Thymus (tissue), 11 donors: Measurements from ENCODE around the gene IL11RA. TPM values are rescaled to one million over a fixed set of nuclear protein-coding genes. Genes with fewer than 3 reads are reported as not detected.
A peak's percentile ranks its signal among the peaks of the same experiment; 100 is the strongest.
"Not testable (repeated sequence)": the region's sequence is repeated elsewhere in the genome, so short reads cannot be mapped to it uniquely, and the experiment has no call there.

Experiments
- DNase-seq, 9 donors: peaks; one replicate each; pipeline ENCODE4 v3.0.0-alpha.2; 2013; ENCODE audit warnings: low spot score in 9 of 9, low read depth in 6 of 9, missing footprints in 1 of 9
- H3K27ac ChIP-seq, 2 donors: one replicate each; pipeline ENCODE4 v1.5.1; 2013; ENCODE audit warnings: control low read depth in 1 of 2, low read depth in 1 of 2, low read length in 1 of 2, mild to moderate bottlenecking in 1 of 2, moderate library complexity in 1 of 2
- H3K27me3 ChIP-seq, 2 donors: one replicate each; pipeline ENCODE4 v1.5.1; 2013; ENCODE audit warnings: low read length in 1 of 2; ENCODE audit not compliant: control insufficient read depth in 2 of 2, insufficient read depth in 1 of 2
- H3K36me3 ChIP-seq, 2 donors: one replicate each; pipeline ENCODE4 v1.5.1; 2013; ENCODE audit warnings: low read length in 1 of 2, mild to moderate bottlenecking in 1 of 2, moderate library complexity in 1 of 2; ENCODE audit not compliant: control insufficient read depth in 2 of 2, insufficient read depth in 2 of 2
- H3K4me1 ChIP-seq, 2 donors: one replicate each; pipeline ENCODE4 v1.5.1; 2013; ENCODE audit warnings: low read length in 2 of 2; ENCODE audit not compliant: control insufficient read depth in 2 of 2, insufficient read depth in 2 of 2
- H3K4me3 ChIP-seq, 2 donors: one replicate each; pipeline ENCODE4 v1.5.1; 2013; ENCODE audit warnings: low read length in 2 of 2, control low read depth in 1 of 2, mild to moderate bottlenecking in 1 of 2
- H3K9me3 ChIP-seq, 2 donors: one replicate each; pipeline ENCODE4 v1.5.1; 2013; ENCODE audit warnings: low read length in 1 of 2, mild to moderate bottlenecking in 1 of 2; ENCODE audit not compliant: control insufficient read depth in 2 of 2, insufficient read depth in 1 of 2
- WGBS: extraction: QIAGEN DNeasy Blood & Tissue Kit; methylation state at CpG from one replicate; pipeline ENCODE4 v1.1.7; 2013; 5-methylcytosine and 5-hydroxymethylcytosine counted together
- polyA plus RNA-seq: library from polyadenylated mRNA; stranded (reverse); fragments of 200-250 nt; gene quantifications from one replicate; pipeline ENCODE4 v1.2.3, GENCODE V29; 2013
- total RNA-seq: library from RNA; stranded (reverse); fragments of 120-200 nt; gene quantifications from one replicate; pipeline ENCODE4 v1.2.4, GENCODE V29; 2013
- donor health status: healthy.

Gene IL11RA
- total and polyA plus RNA-seq, 2 donors, result 12.6 to 52.8 TPM

- WGBS, result 94% methylated on average over 14 of the region's 14 CpGs
- H3K9me3 ChIP-seq, result peaks cover 0 to 3% of the 10 kb centered on the region in 2 donors
- no peak for DNase-seq
- no peak overlapping the region for H3K4me3 ChIP-seq
- H3K4me1 ChIP-seq, result peaks cover 14 to 24% of the 10 kb centered on the region in 2 donors
- no peak overlapping the region for H3K27ac ChIP-seq
- H3K27me3 ChIP-seq, result peaks cover 3 to 13% of the 10 kb centered on the region in 2 donors
- peaks cover 8 to 9% of the 10 kb centered on the region in 2 donors for H3K36me3 ChIP-seq
Measured at GRCh38 chr9:34635556-34635955, 16.4 kb upstream of the IL11RA start.

- peak overlapping the region; percentile 69 to 73 for H3K4me3 ChIP-seq
- 12% methylated on average over 23 of the region's 23 CpGs for WGBS
- H3K9me3 ChIP-seq, result peaks cover 0 to 3% of the 10 kb centered on the region in 2 donors
- peak overlapping the region in 1 of 2 donors; percentile 70 for H3K27ac ChIP-seq
- H3K27me3 ChIP-seq, result no peaks in the 10 kb centered on the region
- H3K36me3 ChIP-seq, result peaks cover 8 to 9% of the 10 kb centered on the region in 2 donors
- peaks cover 14 to 24% of the 10 kb centered on the region in 2 donors for H3K4me1 ChIP-seq
- DNase-seq, result peak in 2 of 9 donors; percentile 19 to 24
Measured at GRCh38 chr9:34636791-34637355, 15.1 kb upstream of the IL11RA start.

GRCh38 chr9:34637356-34638137 is 14.4 kb upstream of the IL11RA start, which contains the start of gene SIGMAR1:
Gene SIGMAR1 (minus strand): TSS chr9:34637787. CDS start chr9:34637697, 90 bp downstream.
- Histone ChIP-seq H3K36me3 (peaks cover 8 to 9% of the 10 kb centered on the region in 2 donors), H3K9me3 (peaks cover 0 to 3% of the 10 kb centered on the region in 2 donors), H3K4me1 (peaks cover 14 to 24% of the 10 kb centered on the region in 2 donors), H3K4me3 (peak within 1 kb of the TSS; percentile 69 to 73), H3K27ac (peak within 1 kb of the TSS; percentile 81 to 89), H3K27me3 (no peaks in the 10 kb centered on the region)
- under 1% methylated on average over 74 of the region's 74 CpGs for WGBS
- peak; percentile 77 to 97 (median 93) for DNase-seq

- H3K4me3 ChIP-seq, result peak overlapping the region; percentile 69 to 73
- peaks cover 0 to 3% of the 10 kb centered on the region in 2 donors for H3K9me3 ChIP-seq
- no peak for DNase-seq
- H3K36me3 ChIP-seq, result peaks cover 8 to 9% of the 10 kb centered on the region in 2 donors
- 33% methylated on average over 7 of the region's 7 CpGs for WGBS
- no peaks in the 10 kb centered on the region for H3K27me3 ChIP-seq
- H3K27ac ChIP-seq, result peak overlapping the region; percentile 81 to 89
- peaks cover 14 to 24% of the 10 kb centered on the region in 2 donors for H3K4me1 ChIP-seq
Measured at GRCh38 chr9:34638138-34638445, 13.9 kb upstream of the IL11RA start.

GRCh38 chr9:34639322-34639721 is 12.7 kb upstream of the IL11RA start:
- not testable (repeated sequence) for H3K9me3 ChIP-seq, H3K27ac ChIP-seq, H3K36me3 ChIP-seq, DNase-seq, H3K27me3 ChIP-seq, H3K4me3 ChIP-seq
- peaks cover 14 to 24% of the 10 kb centered on the region in 2 donors for H3K4me1 ChIP-seq
- WGBS, result 86% methylated on average over 8 of the region's 8 CpGs

GRCh38 chr9:34642679-34643078 is 9.3 kb upstream of the IL11RA start:
- DNase-seq, result no peak
- WGBS, result 92% methylated on average over 1 of the region's 1 CpG
- H3K4me3 ChIP-seq, result no peak overlapping the region
- H3K36me3 ChIP-seq, result no peaks in the 10 kb centered on the region
- H3K27me3 ChIP-seq, result no peaks in the 10 kb centered on the region
- no peak overlapping the region for H3K27ac ChIP-seq
- H3K4me1 ChIP-seq, result peaks cover 12 to 21% of the 10 kb centered on the region in 2 donors
- H3K9me3 ChIP-seq, result peaks cover 0 to 3% of the 10 kb centered on the region in 2 donors

- Histone ChIP-seq H3K27ac (no peak overlapping the region), H3K9me3 (no peaks in the 10 kb centered on the region), H3K27me3 (no peaks in the 10 kb centered on the region), H3K4me1 (peaks cover 9 to 19% of the 10 kb centered on the region in 2 donors), H3K4me3 (no peak overlapping the region), H3K36me3 (peaks cover 14 to 19% of the 10 kb centered on the region in 2 donors)
- no peak for DNase-seq
Measured at GRCh38 chr9:34644766-34645314, 7.1 kb upstream of the IL11RA start.

GRCh38 chr9:34646211-34647083 is 5.5 kb upstream of the IL11RA start, which contains the start of gene GALT:
Gene GALT (plus strand): TSS chr9:34646675. CDS start chr9:34646705, 30 bp downstream.
- Histone ChIP-seq H3K36me3 (peaks cover 14 to 35% of the 10 kb centered on the region in 2 donors), H3K27ac (peak within 1 kb of the TSS; percentile 73 to 89), H3K9me3 (no peaks in the 10 kb centered on the region), H3K27me3 (no peaks in the 10 kb centered on the region), H3K4me3 (peak within 1 kb of the TSS; percentile 74 to 83), H3K4me1 (peaks cover 9 to 24% of the 10 kb centered on the region in 2 donors)
- 6% methylated on average over 43 of the region's 43 CpGs for WGBS
- peak; percentile 77 to 95 (median 90) for DNase-seq
